Kidney (tissue), 14 donors: ENCODE results near the gene DERL3. TPM values are rescaled to one million over a fixed set of nuclear protein-coding genes. Genes with fewer than 3 reads are reported as not detected.

ENCODE experiments used
- DNase-seq, 5 donors: peaks; one replicate each; pipeline ENCODE4 v3.0.0-alpha.2; 2013 to 2020
- FAIRE-seq: peaks from 2 replicates; lab custom pipeline; 2012; peaks lifted over from hg19 to GRCh38; lab: Jason Lieb, UNC
- H3K27ac ChIP-seq, 2 donors: one replicate each; pipeline ENCODE4 v1.7.0; 2013; ENCODE audit warnings: low read depth in 2 of 2, low read length in 2 of 2, inconsistent platforms in 1 of 2
- H3K27me3 ChIP-seq: one replicate; pipeline ENCODE4 v1.7.1; 2013; ENCODE audit warnings: low read length, inconsistent platforms; ENCODE audit not compliant: control insufficient read depth, insufficient read depth
- H3K36me3 ChIP-seq, 3 donors: one replicate each; pipeline versions ENCODE4 v1.7.0 to v1.7.1; 2013; ENCODE audit warnings: low read length in 3 of 3, control low read depth in 1 of 3, inconsistent platforms in 1 of 3; ENCODE audit not compliant: insufficient read depth in 3 of 3, control insufficient read depth in 2 of 3
- H3K4me1 ChIP-seq, 3 donors: one replicate each; pipeline versions ENCODE4 v1.7.0 to v1.7.1; 2013; ENCODE audit warnings: low read length in 3 of 3, inconsistent platforms in 1 of 3, low read depth in 1 of 3; ENCODE audit not compliant: control insufficient read depth in 2 of 3, insufficient read depth in 2 of 3
- H3K4me3 ChIP-seq, 3 donors: one replicate each; pipeline versions ENCODE4 v1.7.0 to v1.8.1; 2013; ENCODE audit warnings: low read length in 3 of 3, control low read depth in 1 of 3, inconsistent platforms in 1 of 3
- H3K9ac ChIP-seq, 3 donors: one replicate each; pipeline versions ENCODE4 v1.7.0 to v1.7.1; 2013; ENCODE audit warnings: low read length in 3 of 3, control low read depth in 1 of 3, inconsistent platforms in 1 of 3
- H3K9me3 ChIP-seq, 3 donors: one replicate each; pipeline versions ENCODE4 v1.7.0 to v1.7.1; 2013; ENCODE audit warnings: low read length in 3 of 3, control low read depth in 1 of 3, inconsistent platforms in 1 of 3; ENCODE audit not compliant: control insufficient read depth in 2 of 3, insufficient read depth in 1 of 3
- intact Hi-C: fragments of 100-400 bp; cut with DNase I; formaldehyde crosslinking; loops from one replicate; pipeline ENCODE4 v1.11.1; 2022
- polyA plus RNA-seq: library from polyadenylated mRNA; stranded (reverse); fragments of 350-450 nt; fragmentation: Illumina TruSeq; extraction: RNeasy Lipid Tissue Mini Kit (QIAGEN cat#74804); gene quantifications from one replicate; pipeline ENCODE4 v1.2.3, GENCODE V29; 2014; ENCODE audit warnings: low read depth, low replicate concordance; ENCODE audit not compliant: insufficient read depth
- total RNA-seq: library from RNA; stranded (reverse); fragmentation: NEBNext Ultra II Directional; extraction: Animal tissue kit (Norgen Biotek cat#: 25700); gene quantifications from one replicate; pipeline ENCODE4 v1.2.1, GENCODE V29; 2021
- TF ChIP-seq, protein P1 (sequence below): IDR thresholded peaks from 3 replicates; pipeline ENCODE4 v1.5.1; 2012; ENCODE audit warnings: mild to moderate bottlenecking, moderate library complexity, borderline replicate concordance; ENCODE audit not compliant: insufficient read depth; ENCODE audit errors: extremely low read depth
- donor health status: control.
- donor health status: control.
- donor health status: control.
- donor health status: control.
- donor health status: control.
- donor health status: DM: yes; HTN: yes; CAD: no.
- donor health status: Normal renal cell carcinoma (clear cell type).

Gene DERL3
- total and polyA plus RNA-seq, 2 donors from 2014 or later = 3.1 to 24.7 TPM

- Histone ChIP-seq H3K4me1 (peaks cover 0 to 5% (median 0%) of the 10 kb centered on the region in 3 donors), H3K27ac (no peak overlapping the region), H3K4me3 (no peak overlapping the region), H3K9ac (no peak overlapping the region), H3K36me3 (peaks cover 0 to 14% (median 7%) of the 10 kb centered on the region in 3 donors), H3K9me3 (no peaks in the 10 kb centered on the region), H3K27me3 (no peaks in the 10 kb centered on the region)
- FAIRE-seq (no peak), DNase-seq (peak in 2 of 5 donors; percentile 35 to 53)
- intact Hi-C loops = no loop called here
- TF ChIP-seq, protein P1, sequence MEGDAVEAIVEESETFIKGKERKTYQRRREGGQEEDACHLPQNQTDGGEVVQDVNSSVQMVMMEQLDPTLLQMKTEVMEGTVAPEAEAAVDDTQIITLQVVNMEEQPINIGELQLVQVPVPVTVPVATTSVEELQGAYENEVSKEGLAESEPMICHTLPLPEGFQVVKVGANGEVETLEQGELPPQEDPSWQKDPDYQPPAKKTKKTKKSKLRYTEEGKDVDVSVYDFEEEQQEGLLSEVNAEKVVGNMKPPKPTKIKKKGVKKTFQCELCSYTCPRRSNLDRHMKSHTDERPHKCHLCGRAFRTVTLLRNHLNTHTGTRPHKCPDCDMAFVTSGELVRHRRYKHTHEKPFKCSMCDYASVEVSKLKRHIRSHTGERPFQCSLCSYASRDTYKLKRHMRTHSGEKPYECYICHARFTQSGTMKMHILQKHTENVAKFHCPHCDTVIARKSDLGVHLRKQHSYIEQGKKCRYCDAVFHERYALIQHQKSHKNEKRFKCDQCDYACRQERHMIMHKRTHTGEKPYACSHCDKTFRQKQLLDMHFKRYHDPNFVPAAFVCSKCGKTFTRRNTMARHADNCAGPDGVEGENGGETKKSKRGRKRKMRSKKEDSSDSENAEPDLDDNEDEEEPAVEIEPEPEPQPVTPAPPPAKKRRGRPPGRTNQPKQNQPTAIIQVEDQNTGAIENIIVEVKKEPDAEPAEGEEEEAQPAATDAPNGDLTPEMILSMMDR = no peak
Observed at GRCh38 chr22:23836281-23836680, 2.5 kb downstream of the DERL3 start.

GRCh38 chr22:23835484-23836144 lies 3.2 kb downstream of the DERL3 start:
- Histone ChIP-seq H3K9ac (no peak overlapping the region), H3K4me1 (peaks cover 0 to 5% (median 0%) of the 10 kb centered on the region in 3 donors), H3K27ac (no peak overlapping the region), H3K36me3 (peaks cover 0 to 19% (median 10%) of the 10 kb centered on the region in 3 donors), H3K4me3 (no peak overlapping the region), H3K9me3 (no peaks in the 10 kb centered on the region), H3K27me3 (no peaks in the 10 kb centered on the region)
- DNase-seq = peak in 2 of 5 donors; percentile 25 to 54
- TF ChIP-seq, protein P1 = no peak
- FAIRE-seq = no peak
- intact Hi-C loops = no loop called here

DNA sequence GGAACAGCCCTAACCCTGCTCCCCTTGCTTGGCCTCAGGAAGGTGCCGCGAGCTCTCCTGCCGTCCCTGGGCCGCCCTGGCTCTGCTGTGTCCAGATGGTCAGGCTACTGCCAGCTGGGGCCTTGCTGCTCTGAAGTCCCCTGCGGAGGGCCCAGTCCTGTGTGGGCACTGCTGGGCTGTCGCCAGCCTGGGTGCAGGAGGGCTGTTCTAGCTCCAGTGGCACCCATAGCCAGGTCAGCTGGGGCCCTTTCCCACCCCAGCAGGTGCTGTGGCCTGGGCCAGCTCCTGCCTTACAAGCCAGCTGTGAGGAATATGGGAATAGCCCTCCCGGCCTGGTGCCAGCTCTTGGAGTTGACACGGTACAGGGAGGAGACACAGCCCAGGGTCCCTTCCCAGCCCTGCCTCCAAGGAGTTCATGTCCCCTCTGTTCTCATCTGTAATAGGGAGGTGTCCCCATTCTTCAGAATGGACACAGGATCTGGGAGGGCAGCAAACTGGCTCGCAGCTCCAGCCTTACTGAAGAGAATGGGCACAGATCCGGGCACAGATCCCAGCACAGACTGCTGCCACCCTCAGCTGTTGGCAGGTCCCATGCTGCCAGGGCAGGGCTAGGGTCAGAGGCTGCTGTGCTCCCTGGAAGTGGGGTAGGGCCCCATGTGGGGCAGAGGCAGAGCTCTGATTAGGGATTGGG lies 3.9 kb downstream of the DERL3 start:
- TF ChIP-seq, protein P1 = no peak
- DNase-seq (peak in 2 of 5 donors; percentile 30 to 69), FAIRE-seq (no peak)
- Histone ChIP-seq H3K4me1 (peaks cover 0 to 5% (median 0%) of the 10 kb centered on the region in 3 donors), H3K27me3 (no peaks in the 10 kb centered on the region), H3K36me3 (peaks cover 0 to 22% (median 10%) of the 10 kb centered on the region in 3 donors), H3K9me3 (no peaks in the 10 kb centered on the region), H3K9ac (no peak overlapping the region), H3K4me3 (no peak overlapping the region), H3K27ac (no peak overlapping the region)
- intact Hi-C loops = no loop called here
